Left lung (tissue), 10 donors: ENCODE measurements around the gene SLC16A12. TPM values are rescaled to one million over a fixed set of nuclear protein-coding genes. Genes with fewer than 3 reads are reported as not detected.

Experiments
- ATAC-seq: fragments of 200-7000 bp; cut with Tn5 transposase; one replicate; pipeline ENCODE4 v1.9.1; 2020; ENCODE audit warnings: moderate library complexity
- DNase-seq, 4 donors: peaks; one replicate each; pipeline ENCODE4 v3.0.0-alpha.2; 2013 to 2020
- H3K27ac ChIP-seq, 2 donors: fragments of 200-600 bp; sonication (generic) in 1 of 2; one replicate each; pipeline versions ENCODE4 v1.5.0 to v1.8.0; 2020 to 2021
- H3K27me3 ChIP-seq, 2 donors: fragments of 200-600 bp; sonication (generic) in 1 of 2; one replicate each; pipeline versions ENCODE4 v1.5.0 to v1.8.0; 2020 to 2021
- H3K36me3 ChIP-seq, 2 donors: fragments of 200-600 bp; sonication (generic) in 1 of 2; one replicate each; pipeline versions ENCODE4 v1.5.0 to v1.8.0; 2020 to 2021
- H3K4me1 ChIP-seq, 2 donors: fragments of 200-600 bp; one replicate each; pipeline ENCODE4 v1.8.0; 2021
- H3K4me3 ChIP-seq, 2 donors: fragments of 200-600 bp; sonication (generic) in 1 of 2; one replicate each; pipeline versions ENCODE4 v1.5.0 to v1.8.0; 2020 to 2021; ENCODE audit warnings: mild to moderate bottlenecking in 1 of 2
- H3K9me3 ChIP-seq, 2 donors: fragments of 200-600 bp; sonication (generic) in 1 of 2; one replicate each; pipeline versions ENCODE4 v1.5.0 to v1.8.0; 2020 to 2021
- intact Hi-C, 2 donors: fragments of 100-400 bp; cut with DNase I; formaldehyde crosslinking; loops; one replicate each; pipeline versions ENCODE4 v1.11.2 to v1.14.2; 2022
- polyA plus RNA-seq, 6 donors: library from polyadenylated mRNA; unstranded; fragments of 120-200 nt; gene quantifications; one replicate each; pipeline ENCODE4 v1.2.1, GENCODE V29; 2013; ENCODE audit not compliant: insufficient read length in 6 of 6
- total RNA-seq, 2 donors: library from RNA; stranded (reverse); fragmentation: NEBNext Ultra II Directional; extraction: Animal tissue kit (Norgen Biotek cat#: 25700); gene quantifications; one replicate each; pipeline ENCODE4 v1.2.1, GENCODE V29; 2021
- TF ChIP-seq, protein P1 (sequence below), 2 donors: fragments of 200-600 bp; sonication (generic) in 1 of 2; IDR thresholded peaks; one replicate each; pipeline versions ENCODE4 v1.5.0 to v1.8.0; 2021; ENCODE audit warnings: antibody characterized with exemption in 2 of 2
- donor health status: DM: no; HTN: yes; CAD: no.
- donor health status: DM: no; HTN: no; CAD: no.

Gene SLC16A12
- total and polyA plus RNA-seq, 8 donors, result 0.90 to 6.3 (median 1.3) TPM

- TF ChIP-seq, protein P1, sequence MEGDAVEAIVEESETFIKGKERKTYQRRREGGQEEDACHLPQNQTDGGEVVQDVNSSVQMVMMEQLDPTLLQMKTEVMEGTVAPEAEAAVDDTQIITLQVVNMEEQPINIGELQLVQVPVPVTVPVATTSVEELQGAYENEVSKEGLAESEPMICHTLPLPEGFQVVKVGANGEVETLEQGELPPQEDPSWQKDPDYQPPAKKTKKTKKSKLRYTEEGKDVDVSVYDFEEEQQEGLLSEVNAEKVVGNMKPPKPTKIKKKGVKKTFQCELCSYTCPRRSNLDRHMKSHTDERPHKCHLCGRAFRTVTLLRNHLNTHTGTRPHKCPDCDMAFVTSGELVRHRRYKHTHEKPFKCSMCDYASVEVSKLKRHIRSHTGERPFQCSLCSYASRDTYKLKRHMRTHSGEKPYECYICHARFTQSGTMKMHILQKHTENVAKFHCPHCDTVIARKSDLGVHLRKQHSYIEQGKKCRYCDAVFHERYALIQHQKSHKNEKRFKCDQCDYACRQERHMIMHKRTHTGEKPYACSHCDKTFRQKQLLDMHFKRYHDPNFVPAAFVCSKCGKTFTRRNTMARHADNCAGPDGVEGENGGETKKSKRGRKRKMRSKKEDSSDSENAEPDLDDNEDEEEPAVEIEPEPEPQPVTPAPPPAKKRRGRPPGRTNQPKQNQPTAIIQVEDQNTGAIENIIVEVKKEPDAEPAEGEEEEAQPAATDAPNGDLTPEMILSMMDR (IDR thresholded peaks at IDR 0.05), result peak; percentile 18 to 35
- Histone ChIP-seq H3K27me3 (no peaks in the 10 kb centered on the region), H3K4me1 (peaks cover 5 to 13% of the 10 kb centered on the region in 2 donors), H3K27ac (no peak overlapping the region), H3K9me3 (no peaks in the 10 kb centered on the region), H3K36me3 (no peaks in the 10 kb centered on the region), H3K4me3 (no peak overlapping the region)
- peak; percentile 86 for ATAC-seq
- intact Hi-C loops, result no loop called here
- no peak for DNase-seq
Measured at GRCh38 chr10:89466599-89467035, 68.8 kb downstream of the SLC16A12 start.

DNA sequence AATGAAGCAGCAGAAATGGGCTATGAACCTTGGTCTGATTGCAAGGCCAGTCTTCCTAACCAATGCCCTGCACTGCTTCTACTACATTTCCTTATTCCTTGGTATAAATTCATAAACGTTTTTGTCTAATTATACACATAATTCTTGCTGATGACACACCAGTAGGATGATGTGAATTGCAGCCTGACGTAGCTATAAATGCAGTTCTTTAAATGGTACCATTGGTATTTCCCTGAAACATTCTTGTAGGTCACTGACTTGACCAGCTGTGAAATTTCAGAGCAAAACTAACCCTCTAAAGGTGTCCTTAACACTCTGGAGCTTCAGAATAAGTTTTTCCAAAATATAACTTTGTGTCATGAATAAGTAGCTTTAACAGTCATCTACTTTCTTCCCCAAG lies 70.2 kb downstream of the SLC16A12 start:
- TF ChIP-seq, protein P1 (IDR thresholded peaks at IDR 0.05), result no peak
- H3K27ac ChIP-seq, result no peak overlapping the region
- no peaks in the 10 kb centered on the region for H3K36me3 ChIP-seq
- intact Hi-C loops, result no loop called here
- DNase-seq (no peak), ATAC-seq (no peak)
- H3K27me3 ChIP-seq, result no peaks in the 10 kb centered on the region
- H3K4me1 ChIP-seq, result peaks cover 5 to 13% of the 10 kb centered on the region in 2 donors
- H3K4me3 ChIP-seq, result no peak overlapping the region
- no peaks in the 10 kb centered on the region for H3K9me3 ChIP-seq

DNA sequence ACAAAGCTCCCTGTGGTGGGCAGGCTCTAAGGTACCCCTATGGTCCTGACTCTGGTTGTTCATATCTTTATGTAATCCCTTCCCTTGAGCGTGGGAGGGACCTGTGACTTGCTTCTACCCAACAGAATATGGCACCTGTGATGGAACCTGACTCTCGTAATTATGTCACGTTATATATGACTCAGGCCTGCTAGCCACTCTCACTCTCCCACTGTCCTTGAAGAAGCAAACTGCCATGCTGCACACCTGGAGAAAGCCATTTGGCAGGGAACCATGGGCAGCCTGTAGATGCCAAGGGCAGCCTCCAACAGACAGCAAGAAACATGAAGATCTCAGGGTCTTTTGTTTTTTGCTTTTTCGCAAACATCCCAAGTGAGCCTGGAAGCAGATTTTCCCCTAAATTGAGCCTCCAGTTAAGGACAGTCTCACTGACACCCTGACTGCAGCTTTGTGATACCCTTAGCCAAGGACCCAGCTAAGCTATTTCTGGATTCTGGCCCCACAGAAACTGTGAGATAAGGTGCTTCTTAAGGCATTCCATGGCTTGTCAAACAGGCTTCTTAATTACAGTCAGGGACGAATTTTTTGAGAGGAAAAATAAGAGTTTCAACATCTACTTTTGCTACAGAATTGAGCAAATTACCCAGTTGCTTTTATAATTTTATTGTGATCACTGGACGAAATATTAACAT lies 71.4 kb downstream of the SLC16A12 start:
- peaks cover 5% of the 10 kb centered on the region in 2 donors for H3K4me1 ChIP-seq
- no peaks in the 10 kb centered on the region for H3K9me3 ChIP-seq
- TF ChIP-seq, protein P1 (IDR thresholded peaks at IDR 0.05), result no peak
- no peak for DNase-seq
- ATAC-seq, result no peak
- H3K4me3 ChIP-seq, result no peak overlapping the region
- H3K27ac ChIP-seq, result no peak overlapping the region
- no peaks in the 10 kb centered on the region for H3K36me3 ChIP-seq
- intact Hi-C loops, result no loop called here
- H3K27me3 ChIP-seq, result no peaks in the 10 kb centered on the region

GRCh38 chr10:89458784-89459183 lies 76.6 kb downstream of the SLC16A12 start:
- peak overlapping the region in 1 of 2 donors; percentile 49 for H3K27ac ChIP-seq
- no peaks in the 10 kb centered on the region for H3K27me3 ChIP-seq
- intact Hi-C loops, result no loop called here
- no peaks in the 10 kb centered on the region for H3K36me3 ChIP-seq
- TF ChIP-seq, protein P1 (IDR thresholded peaks at IDR 0.05), result no peak
- no peaks in the 10 kb centered on the region for H3K9me3 ChIP-seq
- DNase-seq (no peak), ATAC-seq (peak; percentile 63)
- H3K4me1 ChIP-seq, result peaks cover 0 to 20% of the 10 kb centered on the region in 2 donors
- no peak overlapping the region for H3K4me3 ChIP-seq

GRCh38 chr10:89458291-89458690 lies 77.1 kb downstream of the SLC16A12 start:
- H3K27me3 ChIP-seq, result no peaks in the 10 kb centered on the region
- DNase-seq (no peak), ATAC-seq (peak; percentile 65)
- peaks cover 0 to 20% of the 10 kb centered on the region in 2 donors for H3K4me1 ChIP-seq
- peak overlapping the region; percentile 23 to 49 for H3K27ac ChIP-seq
- TF ChIP-seq, protein P1 (IDR thresholded peaks at IDR 0.05), result no peak
- H3K4me3 ChIP-seq, result no peak overlapping the region
- intact Hi-C loops, result no loop called here
- H3K9me3 ChIP-seq, result no peaks in the 10 kb centered on the region
- no peaks in the 10 kb centered on the region for H3K36me3 ChIP-seq
